ENCODE results near the gene MARK4.

Gene MARK4

GRCh38 chr19:45354241-45354842 is 103.3 kb downstream of the MARK4 start:
- in situ Hi-C loops (cut with MboI; ENCODE audit: low sequenced_read_pairs), result no loop called here
